Ishikawa (cell line): ENCODE results near the gene CNTN1.

ENCODE experiments used
- CEBPB ChIP-seq: IDR thresholded peaks from 2 replicates; pipeline ENCODE4 v1.6.1; 2012
- CREB1 ChIP-seq: IDR thresholded peaks from 2 replicates; pipeline ENCODE4 v1.6.1; 2012; ENCODE audit warnings: low read depth
- EGR1 ChIP-seq: IDR thresholded peaks from 2 replicates; pipeline ENCODE4 v1.6.1; 2012
- EP300 ChIP-seq: IDR thresholded peaks from 2 replicates; pipeline ENCODE4 v1.6.1; 2012; ENCODE audit warnings: borderline replicate concordance
- FOXM1 ChIP-seq: IDR thresholded peaks from 2 replicates; pipeline ENCODE4 v1.6.1; 2012; ENCODE audit warnings: low read depth, borderline replicate concordance
- NFIC ChIP-seq: IDR thresholded peaks from 2 replicates; pipeline ENCODE4 v1.6.1; 2012
- RAD21 ChIP-seq: IDR thresholded peaks from 2 replicates; pipeline ENCODE4 v1.6.1; 2012; ENCODE audit warnings: low read depth
- TAF1 ChIP-seq: IDR thresholded peaks from 2 replicates; pipeline ENCODE4 v1.6.1; 2012; ENCODE audit warnings: low read depth, mild to moderate bottlenecking
- TCF12 ChIP-seq: IDR thresholded peaks from 2 replicates; pipeline ENCODE4 v1.6.1; 2012; ENCODE audit warnings: low read depth
- TEAD4 ChIP-seq: IDR thresholded peaks from 2 replicates; pipeline ENCODE4 v1.6.1; 2012
- YY1 ChIP-seq: IDR thresholded peaks from 2 replicates; pipeline ENCODE4 v1.6.1; 2012; ENCODE audit warnings: low read depth
- ZBTB7A ChIP-seq: IDR thresholded peaks from 2 replicates; pipeline ENCODE4 v1.6.1; 2012; ENCODE audit warnings: low read depth
- TF ChIP-seq, protein P1 (sequence below): IDR thresholded peaks from 2 replicates; pipeline ENCODE4 v1.6.1; 2012
- TF ChIP-seq, protein P2 (sequence below): IDR thresholded peaks from 2 replicates; pipeline ENCODE4 v1.6.1; 2012
- TF ChIP-seq, protein P3 (sequence below): IDR thresholded peaks from 2 replicates; pipeline ENCODE4 v1.6.1; 2012; ENCODE audit warnings: low read depth, mild to moderate bottlenecking

Gene CNTN1

DNA sequence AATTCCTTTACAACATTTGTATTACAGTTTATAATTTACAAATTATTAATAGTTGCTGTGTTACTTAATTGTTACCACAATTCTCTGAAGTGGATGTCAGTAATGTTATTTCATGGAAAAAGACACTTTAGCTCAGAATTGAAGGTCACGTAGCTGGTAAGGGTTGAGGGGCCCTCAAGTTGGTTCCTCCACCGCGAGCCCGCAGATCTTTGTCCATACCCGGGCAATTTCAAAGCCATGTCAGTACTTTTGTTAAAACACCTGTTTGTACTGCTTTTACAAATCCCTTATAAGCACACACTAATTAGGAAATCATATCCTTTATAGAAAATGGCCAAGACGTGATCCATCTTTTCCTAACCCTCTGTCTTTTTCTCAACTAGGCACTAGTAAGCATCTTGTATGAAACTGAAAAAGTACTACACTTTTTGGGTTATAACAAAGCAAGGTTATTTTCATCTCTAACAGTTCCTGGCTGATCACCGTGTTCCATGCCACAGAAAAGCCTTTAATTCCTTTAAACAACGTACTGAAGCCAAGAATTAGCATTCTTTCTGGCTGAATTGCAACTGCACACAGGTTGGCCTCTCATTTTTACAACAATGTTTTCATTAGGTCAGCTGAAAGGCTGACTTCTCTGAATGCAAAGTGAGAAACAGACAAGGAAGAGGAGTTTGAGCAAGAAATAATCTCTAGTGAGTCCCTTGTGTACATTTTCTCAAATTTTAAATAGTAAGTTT, 76.1 kb downstream of the CNTN1 start:
- TF ChIP-seq YY1 (no peak), FOXM1 (no peak), NFIC (no peak), ZBTB7A (no peak), RAD21 (no peak), EP300 (no peak)
- TF ChIP-seq, protein P1, sequence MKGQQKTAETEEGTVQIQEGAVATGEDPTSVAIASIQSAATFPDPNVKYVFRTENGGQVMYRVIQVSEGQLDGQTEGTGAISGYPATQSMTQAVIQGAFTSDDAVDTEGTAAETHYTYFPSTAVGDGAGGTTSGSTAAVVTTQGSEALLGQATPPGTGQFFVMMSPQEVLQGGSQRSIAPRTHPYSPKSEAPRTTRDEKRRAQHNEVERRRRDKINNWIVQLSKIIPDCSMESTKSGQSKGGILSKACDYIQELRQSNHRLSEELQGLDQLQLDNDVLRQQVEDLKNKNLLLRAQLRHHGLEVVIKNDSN: no peak
- TF ChIP-seq, protein P2, sequence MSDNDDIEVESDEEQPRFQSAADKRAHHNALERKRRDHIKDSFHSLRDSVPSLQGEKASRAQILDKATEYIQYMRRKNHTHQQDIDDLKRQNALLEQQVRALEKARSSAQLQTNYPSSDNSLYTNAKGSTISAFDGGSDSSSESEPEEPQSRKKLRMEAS: no peak

DNA sequence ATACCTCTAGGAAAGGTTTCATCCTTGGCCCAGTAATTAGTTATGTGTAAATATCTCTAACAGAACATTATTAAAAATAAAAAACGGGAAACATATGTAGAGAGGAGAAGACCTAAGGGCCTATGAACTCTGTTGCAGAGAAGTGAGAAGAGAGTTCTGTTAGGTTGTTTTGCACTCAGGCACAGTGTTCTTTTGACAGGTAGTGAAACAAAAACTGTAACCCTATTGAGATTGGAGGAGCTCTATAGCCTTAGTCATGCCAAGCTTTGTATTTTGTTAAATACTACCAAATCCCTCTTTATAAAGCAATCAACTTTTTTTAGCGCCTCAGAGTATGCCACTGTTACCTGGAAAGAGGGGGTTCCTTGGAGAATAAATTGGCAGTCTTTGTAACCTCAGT, 77.6 kb downstream of the CNTN1 start:
- TF ChIP-seq FOXM1: no peak
- no peak for TF ChIP-seq TCF12
- TF ChIP-seq TEAD4: no peak
- TF ChIP-seq, protein P2: no peak
- TF ChIP-seq YY1: no peak
- TF ChIP-seq EGR1: no peak
- TF ChIP-seq, protein P1: no peak
- TF ChIP-seq, protein P3, sequence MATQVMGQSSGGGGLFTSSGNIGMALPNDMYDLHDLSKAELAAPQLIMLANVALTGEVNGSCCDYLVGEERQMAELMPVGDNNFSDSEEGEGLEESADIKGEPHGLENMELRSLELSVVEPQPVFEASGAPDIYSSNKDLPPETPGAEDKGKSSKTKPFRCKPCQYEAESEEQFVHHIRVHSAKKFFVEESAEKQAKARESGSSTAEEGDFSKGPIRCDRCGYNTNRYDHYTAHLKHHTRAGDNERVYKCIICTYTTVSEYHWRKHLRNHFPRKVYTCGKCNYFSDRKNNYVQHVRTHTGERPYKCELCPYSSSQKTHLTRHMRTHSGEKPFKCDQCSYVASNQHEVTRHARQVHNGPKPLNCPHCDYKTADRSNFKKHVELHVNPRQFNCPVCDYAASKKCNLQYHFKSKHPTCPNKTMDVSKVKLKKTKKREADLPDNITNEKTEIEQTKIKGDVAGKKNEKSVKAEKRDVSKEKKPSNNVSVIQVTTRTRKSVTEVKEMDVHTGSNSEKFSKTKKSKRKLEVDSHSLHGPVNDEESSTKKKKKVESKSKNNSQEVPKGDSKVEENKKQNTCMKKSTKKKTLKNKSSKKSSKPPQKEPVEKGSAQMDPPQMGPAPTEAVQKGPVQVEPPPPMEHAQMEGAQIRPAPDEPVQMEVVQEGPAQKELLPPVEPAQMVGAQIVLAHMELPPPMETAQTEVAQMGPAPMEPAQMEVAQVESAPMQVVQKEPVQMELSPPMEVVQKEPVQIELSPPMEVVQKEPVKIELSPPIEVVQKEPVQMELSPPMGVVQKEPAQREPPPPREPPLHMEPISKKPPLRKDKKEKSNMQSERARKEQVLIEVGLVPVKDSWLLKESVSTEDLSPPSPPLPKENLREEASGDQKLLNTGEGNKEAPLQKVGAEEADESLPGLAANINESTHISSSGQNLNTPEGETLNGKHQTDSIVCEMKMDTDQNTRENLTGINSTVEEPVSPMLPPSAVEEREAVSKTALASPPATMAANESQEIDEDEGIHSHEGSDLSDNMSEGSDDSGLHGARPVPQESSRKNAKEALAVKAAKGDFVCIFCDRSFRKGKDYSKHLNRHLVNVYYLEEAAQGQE: no peak
- no peak for TF ChIP-seq EP300
- TF ChIP-seq CREB1: no peak
- TF ChIP-seq CEBPB: no peak
- TF ChIP-seq NFIC: no peak
- TF ChIP-seq TAF1: no peak
- TF ChIP-seq RAD21: no peak

DNA sequence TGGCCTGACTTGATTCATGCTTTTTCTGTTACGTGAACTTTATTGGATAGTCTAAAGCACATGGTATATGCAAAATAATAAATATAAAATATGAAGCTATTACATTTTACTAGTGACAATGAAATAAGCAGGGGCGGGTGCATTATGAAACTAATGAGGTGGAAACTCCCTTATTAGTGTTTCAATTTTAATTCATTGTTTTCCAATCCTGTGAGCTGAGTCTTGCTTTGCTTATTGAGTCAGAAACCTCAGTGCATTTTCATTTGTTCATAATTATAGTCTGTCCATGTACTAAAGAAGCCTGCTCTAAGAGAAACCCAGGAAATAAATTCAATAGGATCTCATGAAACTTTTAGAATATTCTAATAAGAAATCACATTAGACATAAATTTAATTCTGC, 78.5 kb downstream of the CNTN1 start:
- no peak for TF ChIP-seq CREB1
- no peak for TF ChIP-seq YY1
- TF ChIP-seq RAD21: no peak
- TF ChIP-seq EP300: no peak
- no peak for TF ChIP-seq ZBTB7A
- TF ChIP-seq, protein P1: no peak
- TF ChIP-seq TEAD4: no peak
- no peak for TF ChIP-seq FOXM1
- TF ChIP-seq TAF1: no peak
- TF ChIP-seq, protein P2: no peak
- no peak for TF ChIP-seq NFIC
- no peak for TF ChIP-seq TCF12
- TF ChIP-seq EGR1: no peak
- TF ChIP-seq, protein P3: no peak
- no peak for TF ChIP-seq CEBPB

DNA sequence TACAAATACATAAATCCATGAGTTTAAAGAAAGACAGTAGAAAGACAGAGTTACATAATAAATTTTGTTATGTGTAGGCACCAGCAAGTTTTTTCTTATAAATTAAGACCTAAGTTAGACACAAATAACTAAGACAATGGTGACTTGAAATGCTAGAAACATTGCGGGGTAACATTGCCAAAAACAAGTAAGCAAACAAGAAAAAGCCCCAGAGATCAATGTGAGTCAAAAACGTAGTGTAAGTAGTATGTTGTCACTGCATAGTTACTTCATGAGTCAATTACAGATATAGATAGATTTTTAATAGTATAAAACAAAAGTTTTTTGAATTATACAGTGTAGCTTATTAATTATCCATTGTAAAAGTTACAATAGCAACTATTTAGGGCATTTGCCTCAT, 83.4 kb downstream of the CNTN1 start:
- TF ChIP-seq EP300: no peak
- no peak for TF ChIP-seq TCF12
- no peak for TF ChIP-seq TEAD4
- no peak for TF ChIP-seq FOXM1
- no peak for TF ChIP-seq EGR1
- TF ChIP-seq CREB1: no peak
- TF ChIP-seq, protein P3: no peak
- TF ChIP-seq RAD21: no peak
- TF ChIP-seq NFIC: no peak
- TF ChIP-seq TAF1: no peak
- no peak for TF ChIP-seq YY1
